ENCODE data around the gene BRD2. TPM values are rescaled to one million over a fixed set of nuclear protein-coding genes. Genes with fewer than 3 reads are reported as not detected.

BRD2 gene
- total and polyA plus RNA-seq, 9 of the 15 experiments (the other 6 are each of a cell fraction or from before 2014, with no cell fraction given) = 19.0 to 252 (median 181) TPM

DNA sequence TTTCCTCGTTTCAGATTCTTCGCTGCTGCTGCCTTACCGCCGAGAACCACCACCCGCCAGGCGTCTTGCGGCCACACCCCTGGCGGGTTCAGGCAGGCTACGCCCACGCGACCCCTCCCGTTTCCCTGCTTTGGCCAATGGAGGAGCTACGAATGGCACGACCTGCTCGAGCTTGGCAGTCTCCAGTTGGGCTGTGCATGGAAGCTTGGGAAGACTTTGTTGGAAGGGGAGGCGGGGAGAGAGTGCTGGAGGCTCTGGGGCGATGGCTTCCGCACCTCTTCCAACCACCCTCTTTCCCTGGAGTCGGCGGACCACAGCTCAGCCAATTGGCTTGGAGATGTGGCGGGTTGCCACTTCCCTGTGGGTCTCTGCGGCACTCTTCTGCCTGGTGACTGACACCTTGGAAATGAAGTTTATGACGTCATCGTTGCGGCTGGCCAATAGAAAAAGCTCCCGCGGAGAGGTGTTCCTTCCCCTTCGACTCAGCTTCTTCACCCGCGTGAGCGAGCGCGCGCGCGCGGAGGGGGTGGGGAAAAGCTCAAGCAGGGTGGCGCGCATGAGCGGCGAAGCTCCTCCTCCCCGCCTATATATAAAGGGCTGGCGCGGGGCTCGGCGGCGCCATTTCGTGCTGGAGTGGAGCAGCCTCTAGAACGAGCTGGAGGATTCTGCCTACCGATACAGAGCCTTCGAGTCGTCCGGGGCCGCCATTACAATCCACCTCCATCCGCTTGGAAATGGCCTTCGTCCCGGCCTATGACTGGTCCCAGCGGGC is 3.4 kb downstream of the BRD2 start (continued):
- TF ChIP-seq, protein P1, sequence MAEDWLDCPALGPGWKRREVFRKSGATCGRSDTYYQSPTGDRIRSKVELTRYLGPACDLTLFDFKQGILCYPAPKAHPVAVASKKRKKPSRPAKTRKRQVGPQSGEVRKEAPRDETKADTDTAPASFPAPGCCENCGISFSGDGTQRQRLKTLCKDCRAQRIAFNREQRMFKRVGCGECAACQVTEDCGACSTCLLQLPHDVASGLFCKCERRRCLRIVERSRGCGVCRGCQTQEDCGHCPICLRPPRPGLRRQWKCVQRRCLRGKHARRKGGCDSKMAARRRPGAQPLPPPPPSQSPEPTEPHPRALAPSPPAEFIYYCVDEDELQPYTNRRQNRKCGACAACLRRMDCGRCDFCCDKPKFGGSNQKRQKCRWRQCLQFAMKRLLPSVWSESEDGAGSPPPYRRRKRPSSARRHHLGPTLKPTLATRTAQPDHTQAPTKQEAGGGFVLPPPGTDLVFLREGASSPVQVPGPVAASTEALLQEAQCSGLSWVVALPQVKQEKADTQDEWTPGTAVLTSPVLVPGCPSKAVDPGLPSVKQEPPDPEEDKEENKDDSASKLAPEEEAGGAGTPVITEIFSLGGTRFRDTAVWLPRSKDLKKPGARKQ (CRISPR knock-in tag; IDR thresholded peaks at IDR 0.05) = no peak
- TF ChIP-seq MED1 (CRISPR knock-in tag; IDR thresholded peaks at IDR 0.05; ENCODE audit: borderline replicate concordance) = no peak
- TF ChIP-seq, protein P2, sequence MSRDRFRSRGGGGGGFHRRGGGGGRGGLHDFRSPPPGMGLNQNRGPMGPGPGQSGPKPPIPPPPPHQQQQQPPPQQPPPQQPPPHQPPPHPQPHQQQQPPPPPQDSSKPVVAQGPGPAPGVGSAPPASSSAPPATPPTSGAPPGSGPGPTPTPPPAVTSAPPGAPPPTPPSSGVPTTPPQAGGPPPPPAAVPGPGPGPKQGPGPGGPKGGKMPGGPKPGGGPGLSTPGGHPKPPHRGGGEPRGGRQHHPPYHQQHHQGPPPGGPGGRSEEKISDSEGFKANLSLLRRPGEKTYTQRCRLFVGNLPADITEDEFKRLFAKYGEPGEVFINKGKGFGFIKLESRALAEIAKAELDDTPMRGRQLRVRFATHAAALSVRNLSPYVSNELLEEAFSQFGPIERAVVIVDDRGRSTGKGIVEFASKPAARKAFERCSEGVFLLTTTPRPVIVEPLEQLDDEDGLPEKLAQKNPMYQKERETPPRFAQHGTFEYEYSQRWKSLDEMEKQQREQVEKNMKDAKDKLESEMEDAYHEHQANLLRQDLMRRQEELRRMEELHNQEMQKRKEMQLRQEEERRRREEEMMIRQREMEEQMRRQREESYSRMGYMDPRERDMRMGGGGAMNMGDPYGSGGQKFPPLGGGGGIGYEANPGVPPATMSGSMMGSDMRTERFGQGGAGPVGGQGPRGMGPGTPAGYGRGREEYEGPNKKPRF (IDR thresholded peaks at IDR 0.05; ENCODE audit: low read depth, low read length) = no peak
- no peak for TF ChIP-seq KLF16 (IDR thresholded peaks at IDR 0.05)
- no peak for TF ChIP-seq ETS2 (tag; IDR thresholded peaks at IDR 0.05; ENCODE audit: borderline replicate concordance, poor library complexity, severe bottlenecking)
- TF ChIP-seq POLR2AphosphoS2 (IDR thresholded peaks at IDR 0.05; ENCODE audit: low read length) = peak; percentile 98
- no peak for TF ChIP-seq POLR2H (tag; IDR thresholded peaks at IDR 0.05; ENCODE audit: low read depth)
- TF ChIP-seq PHTF2 (CRISPR knock-in tag; IDR thresholded peaks at IDR 0.05) = 0 out of 2 replicates have a peak, but pooled peaks have one; percentile 54
- TF ChIP-seq, protein P3, sequence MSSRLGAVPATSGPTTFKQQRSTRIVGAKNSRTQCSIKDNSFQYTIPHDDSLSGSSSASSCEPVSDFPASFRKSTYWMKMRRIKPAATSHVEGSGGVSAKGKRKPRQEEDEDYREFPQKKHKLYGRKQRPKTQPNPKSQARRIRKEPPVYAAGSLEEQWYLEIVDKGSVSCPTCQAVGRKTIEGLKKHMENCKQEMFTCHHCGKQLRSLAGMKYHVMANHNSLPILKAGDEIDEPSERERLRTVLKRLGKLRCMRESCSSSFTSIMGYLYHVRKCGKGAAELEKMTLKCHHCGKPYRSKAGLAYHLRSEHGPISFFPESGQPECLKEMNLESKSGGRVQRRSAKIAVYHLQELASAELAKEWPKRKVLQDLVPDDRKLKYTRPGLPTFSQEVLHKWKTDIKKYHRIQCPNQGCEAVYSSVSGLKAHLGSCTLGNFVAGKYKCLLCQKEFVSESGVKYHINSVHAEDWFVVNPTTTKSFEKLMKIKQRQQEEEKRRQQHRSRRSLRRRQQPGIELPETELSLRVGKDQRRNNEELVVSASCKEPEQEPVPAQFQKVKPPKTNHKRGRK (tag; IDR thresholded peaks at IDR 0.05) = no peak
- no peak for TF ChIP-seq BRD4 (IDR thresholded peaks at IDR 0.05)
- TF ChIP-seq PML (IDR thresholded peaks at IDR 0.05; ENCODE audit: low read length) = peak; percentile 98
- 0 out of 2 replicates have a peak, but pooled peaks have one; percentile 28 for TF ChIP-seq PHF21A (IDR thresholded peaks at IDR 0.05; ENCODE audit: borderline replicate concordance, low read depth)

All from K562 (cell line).